ENCODE data around the gene NEBL.

GRCh38 chr10:20888620-20889330 is 8.3 kb downstream of the NEBL start:
- TF ChIP-seq CTCF (IDR thresholded peaks at IDR 0.05; ENCODE audit: low read length) = peak; percentile 15; the same call in 1 of the 2 replicates
- TF ChIP-seq EZH2 (IDR thresholded peaks at IDR 0.05; ENCODE audit: borderline replicate concordance, low read length) = no peak
